Activated CD8-positive, alpha-beta memory T cell treated with anti-CD3 and anti-CD28 coated beads, Interleukin-2, amount 50 U/mL, for 1 hour (primary cell): ENCODE results near the gene LUC7L.
"Not testable (repeated sequence)": the region's sequence is repeated elsewhere in the genome, so short reads cannot be mapped to it uniquely, and the experiment has no call there.

ENCODE experiments used
- DNase-seq: peaks from one replicate; pipeline ENCODE4 v3.0.0-alpha.2; 2020; ENCODE audit errors: extremely low read depth

Gene LUC7L

GRCh38 chr16:164827-165538 lies 64.3 kb downstream of the LUC7L start:
- DNase-seq = no peak

GRCh38 chr16:164134-164823 lies 65.0 kb downstream of the LUC7L start:
- not testable (repeated sequence) for DNase-seq

GRCh38 chr16:163696-164095 lies 65.6 kb downstream of the LUC7L start:
- DNase-seq = not testable (repeated sequence)

- not testable (repeated sequence) for DNase-seq
These were observed 66.1 kb downstream of the LUC7L start for GRCh38 chr16:163139-163538.

- no peak for DNase-seq
These were observed 66.8 kb downstream of the LUC7L start for GRCh38 chr16:162271-162991.

- DNase-seq = no peak
These were observed 68.5 kb downstream of the LUC7L start for GRCh38 chr16:160691-161190.

GRCh38 chr16:160242-160641 lies 69.0 kb downstream of the LUC7L start:
- DNase-seq = not testable (repeated sequence)

GRCh38 chr16:159136-159849 lies 70.0 kb downstream of the LUC7L start:
- DNase-seq = no peak

- no peak for DNase-seq
These were observed 74.2 kb downstream of the LUC7L start for GRCh38 chr16:155031-155398.

- DNase-seq = no peak
These were observed 74.8 kb downstream of the LUC7L start for GRCh38 chr16:154217-155030.

GRCh38 chr16:153550-154216 lies 75.6 kb downstream of the LUC7L start:
- DNase-seq = not testable (repeated sequence)

- DNase-seq = not testable (repeated sequence)
These were observed 76.1 kb downstream of the LUC7L start for GRCh38 chr16:153129-153521.

GRCh38 chr16:152141-153128 lies 76.8 kb downstream of the LUC7L start, which contains the start of gene HBZ:
TSS of gene HBZ (plus strand) at chr16:152644. CDS start at chr16:152910, 266 bp downstream.
- DNase-seq = no peak

GRCh38 chr16:149024-149660 lies 80.1 kb downstream of the LUC7L start:
- DNase-seq = no peak

- no peak for DNase-seq
These were observed 82.6 kb downstream of the LUC7L start for GRCh38 chr16:146646-147045.

- no peak for DNase-seq
These were observed 84.4 kb downstream of the LUC7L start for GRCh38 chr16:144797-145252.

GRCh38 chr16:143456-143855 lies 85.8 kb downstream of the LUC7L start:
- DNase-seq = no peak

- DNase-seq = no peak
These were observed 86.2 kb downstream of the LUC7L start for GRCh38 chr16:143047-143446.
